Body of pancreas (tissue), 4 donors: ENCODE measurements around the gene FAM240A. TPM values are rescaled to one million over a fixed set of nuclear protein-coding genes. Genes with fewer than 3 reads are reported as not detected.

Source experiments
- ATAC-seq: fragments of 150-250 bp; one replicate; pipeline ENCODE4 v1.9.1; 2016
- DNase-seq, 4 donors: peaks; one replicate each; pipeline ENCODE4 v3.0.0-alpha.2; 2019
- H3K27ac ChIP-seq, 4 donors: fragments of 200-600 bp; sonication (generic); 1 replicate in 3 of 4; 2 replicates in 1 of 4; pipeline versions ENCODE4 v1.5.1 to v1.6.1; 2016 to 2019; ENCODE audit warnings: mild to moderate bottlenecking in 1 of 4, mixed read lengths in 1 of 4, moderate library complexity in 1 of 4
- H3K27me3 ChIP-seq, 2 donors: fragments of 200-600 bp; sonication (generic); one replicate each; pipeline ENCODE4 v1.6.0; 2016; ENCODE audit warnings: mild to moderate bottlenecking in 1 of 2
- H3K36me3 ChIP-seq, 2 donors: fragments of 200-600 bp; sonication (generic); replicated peaks in 1 of 2; 2 replicates each; pipeline ENCODE4 v1.5.1; 2016; ENCODE audit warnings: low read depth in 2 of 2; ENCODE audit not compliant: insufficient read depth in 1 of 2
- H3K4me1 ChIP-seq: fragments of 200-600 bp; sonication (generic); one replicate; pipeline ENCODE4 v1.6.0; 2016
- H3K4me3 ChIP-seq, 2 donors: fragments of 200-600 bp; sonication (generic); 1 replicate in 1 of 2; 2 replicates in 1 of 2; pipeline ENCODE4 v1.5.1; 2016 to 2019
- H3K9me3 ChIP-seq, 3 donors: fragments of 200-600 bp; sonication (generic); 1 replicate in 2 of 3; 2 replicates in 1 of 3; pipeline ENCODE4 v1.5.1; 2016
- POLR2A ChIP-seq, 3 donors: fragments of 450-650 bp; IDR thresholded peaks; one replicate each; pipeline ENCODE4 v1.6.1; 2016; ENCODE audit warnings: antibody characterized with exemption in 3 of 3, mild to moderate bottlenecking in 2 of 3
- whole genome bisulfite sequencing, 2 donors: methylation state at CpG; one replicate each; pipeline ENCODE4 v1.1.5; 2017; 5-methylcytosine and 5-hydroxymethylcytosine counted together
- intact Hi-C: fragments of 100-400 bp; cut with DNase I; formaldehyde crosslinking; loops from one replicate; pipeline ENCODE4 v1.15.1; 2023
- total RNA-seq, 2 donors: library from RNA; depleted of rRNA; stranded (reverse); fragments of >200 nt; gene quantifications; one replicate each; pipeline ENCODE4 v1.1.0, GENCODE V29; 2016
- TF ChIP-seq, protein P1 (sequence below), 7 experiments: fragments of 450-650 bp in 4 of 7; fragments of 200-600 bp in 3 of 7; sonication (generic) in 3 of 7; IDR thresholded peaks; one replicate each; pipeline ENCODE4 v1.5.1; 2016 to 2019; ENCODE audit warnings: antibody characterized with exemption in 7 of 7

FAM240A gene
- total RNA-seq, 2 donors from 2014 or later = not detected

DNA sequence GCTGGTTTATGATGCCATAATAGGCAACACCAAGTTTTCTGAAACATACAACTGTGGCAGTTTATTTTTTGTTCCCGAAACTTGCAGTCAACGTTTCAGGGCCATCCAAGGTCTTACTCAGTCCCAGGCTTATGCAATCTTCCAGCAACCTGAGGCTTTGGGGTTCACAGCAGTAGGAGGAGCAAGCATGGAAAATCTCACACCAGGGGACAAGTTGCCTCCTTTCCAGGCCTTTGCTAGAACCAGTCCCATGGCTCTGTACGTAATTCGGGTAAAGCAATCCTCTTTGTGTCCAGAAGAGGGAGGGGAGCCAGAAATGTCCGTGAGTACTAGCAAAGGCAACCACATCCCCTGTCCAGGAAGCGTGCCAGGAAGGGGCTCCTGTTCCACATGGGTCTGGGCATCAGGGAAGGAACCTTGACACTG lies 4.7 kb upstream of the FAM240A start:
- intact Hi-C loops = no loop called here
- H3K9me3 ChIP-seq = no peaks in the 10 kb centered on the region
- no peak overlapping the region for H3K27ac ChIP-seq
- H3K27me3 ChIP-seq = no peaks in the 10 kb centered on the region
- ATAC-seq (no peak), DNase-seq (no peak)
- H3K36me3 ChIP-seq = no peaks in the 10 kb centered on the region
- no peak overlapping the region for H3K4me3 ChIP-seq
- TF ChIP-seq, protein P1, sequence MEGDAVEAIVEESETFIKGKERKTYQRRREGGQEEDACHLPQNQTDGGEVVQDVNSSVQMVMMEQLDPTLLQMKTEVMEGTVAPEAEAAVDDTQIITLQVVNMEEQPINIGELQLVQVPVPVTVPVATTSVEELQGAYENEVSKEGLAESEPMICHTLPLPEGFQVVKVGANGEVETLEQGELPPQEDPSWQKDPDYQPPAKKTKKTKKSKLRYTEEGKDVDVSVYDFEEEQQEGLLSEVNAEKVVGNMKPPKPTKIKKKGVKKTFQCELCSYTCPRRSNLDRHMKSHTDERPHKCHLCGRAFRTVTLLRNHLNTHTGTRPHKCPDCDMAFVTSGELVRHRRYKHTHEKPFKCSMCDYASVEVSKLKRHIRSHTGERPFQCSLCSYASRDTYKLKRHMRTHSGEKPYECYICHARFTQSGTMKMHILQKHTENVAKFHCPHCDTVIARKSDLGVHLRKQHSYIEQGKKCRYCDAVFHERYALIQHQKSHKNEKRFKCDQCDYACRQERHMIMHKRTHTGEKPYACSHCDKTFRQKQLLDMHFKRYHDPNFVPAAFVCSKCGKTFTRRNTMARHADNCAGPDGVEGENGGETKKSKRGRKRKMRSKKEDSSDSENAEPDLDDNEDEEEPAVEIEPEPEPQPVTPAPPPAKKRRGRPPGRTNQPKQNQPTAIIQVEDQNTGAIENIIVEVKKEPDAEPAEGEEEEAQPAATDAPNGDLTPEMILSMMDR (IDR thresholded peaks at IDR 0.05) = no peak
- TF ChIP-seq POLR2A (IDR thresholded peaks at IDR 0.05) = no peak
- peaks cover 5% of the 10 kb centered on the region for H3K4me1 ChIP-seq
- 71 to 73% methylated on average over 6 of the region's 6 CpGs for WGBS, 2 donors

DNA sequence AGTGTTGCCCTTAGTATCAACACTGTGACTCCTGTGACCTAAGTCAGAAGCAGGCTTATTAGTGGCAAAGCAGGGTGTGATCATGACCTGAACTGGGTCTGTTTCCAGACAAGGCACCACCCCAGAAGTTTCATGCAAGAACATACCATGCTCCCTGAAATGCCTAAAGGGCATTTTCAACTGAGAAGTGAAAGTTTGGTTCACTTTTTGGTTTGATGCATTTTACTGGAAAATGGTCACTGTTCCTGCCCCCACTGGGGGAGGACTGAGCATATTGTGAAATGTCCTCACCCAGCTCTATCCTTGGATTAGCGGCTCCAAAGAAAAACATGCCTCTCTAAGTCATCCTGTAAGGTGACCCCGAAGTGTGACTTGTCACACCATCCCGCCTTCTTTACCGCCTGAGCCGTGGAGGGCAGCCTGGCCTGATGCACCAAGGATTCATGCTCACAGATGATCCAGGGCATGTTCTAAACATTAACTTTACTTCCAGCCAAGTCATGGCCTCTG lies 3.1 kb upstream of the FAM240A start:
- Histone ChIP-seq H3K27me3 (no peaks in the 10 kb centered on the region), H3K4me1 (peaks cover 5% of the 10 kb centered on the region), H3K9me3 (no peaks in the 10 kb centered on the region), H3K4me3 (no peak overlapping the region), H3K36me3 (no peaks in the 10 kb centered on the region), H3K27ac (no peak overlapping the region)
- DNase-seq (no peak), ATAC-seq (no peak)
- intact Hi-C loops = no loop called here
- WGBS, 2 donors = 78 to 81% methylated on average over 5 of the region's 5 CpGs
- TF ChIP-seq, protein P1 (IDR thresholded peaks at IDR 0.05) = no peak

DNA sequence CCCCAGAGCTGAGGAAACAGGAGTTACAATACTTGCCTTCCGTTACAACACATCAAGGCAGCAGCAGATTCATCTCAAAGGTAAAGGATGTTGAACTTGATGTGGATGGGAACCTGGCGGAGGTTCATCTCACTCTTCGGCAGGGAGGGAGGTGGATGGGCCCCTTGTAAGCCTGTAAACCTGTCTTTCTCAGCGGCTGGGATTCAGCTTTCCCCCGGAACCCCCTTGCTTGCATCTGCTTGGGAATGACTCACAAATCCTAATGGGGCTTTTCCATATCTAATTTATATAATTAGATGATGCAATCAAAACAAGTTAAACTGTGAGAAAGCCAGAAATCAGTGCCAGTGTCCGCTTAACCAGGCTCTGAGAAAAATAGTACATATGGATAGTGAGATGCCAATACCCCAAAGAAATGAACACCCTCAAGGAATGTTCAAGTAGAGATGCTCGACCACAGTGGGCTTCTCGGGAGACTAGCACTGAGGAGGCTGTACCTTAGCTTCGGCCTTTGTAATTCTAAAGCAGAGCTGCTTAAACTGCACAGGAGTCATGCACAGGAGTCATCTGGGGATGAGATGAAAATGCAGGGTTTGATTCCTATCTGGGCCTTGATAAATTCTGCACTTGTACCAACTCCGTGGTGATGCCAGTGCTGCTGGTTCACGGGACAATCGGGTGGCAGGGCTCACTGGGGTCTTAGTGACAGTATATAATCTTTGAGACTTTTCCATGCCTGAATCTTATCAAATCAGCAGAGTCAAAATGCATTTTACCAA lies 2.2 kb upstream of the FAM240A start:
- intact Hi-C loops = no loop called here
- 82 to 87% methylated on average over 12 of the region's 12 CpGs for WGBS, 2 donors
- no peak for TF ChIP-seq POLR2A (IDR thresholded peaks at IDR 0.05)
- TF ChIP-seq, protein P1 (IDR thresholded peaks at IDR 0.05) = no peak

DNA sequence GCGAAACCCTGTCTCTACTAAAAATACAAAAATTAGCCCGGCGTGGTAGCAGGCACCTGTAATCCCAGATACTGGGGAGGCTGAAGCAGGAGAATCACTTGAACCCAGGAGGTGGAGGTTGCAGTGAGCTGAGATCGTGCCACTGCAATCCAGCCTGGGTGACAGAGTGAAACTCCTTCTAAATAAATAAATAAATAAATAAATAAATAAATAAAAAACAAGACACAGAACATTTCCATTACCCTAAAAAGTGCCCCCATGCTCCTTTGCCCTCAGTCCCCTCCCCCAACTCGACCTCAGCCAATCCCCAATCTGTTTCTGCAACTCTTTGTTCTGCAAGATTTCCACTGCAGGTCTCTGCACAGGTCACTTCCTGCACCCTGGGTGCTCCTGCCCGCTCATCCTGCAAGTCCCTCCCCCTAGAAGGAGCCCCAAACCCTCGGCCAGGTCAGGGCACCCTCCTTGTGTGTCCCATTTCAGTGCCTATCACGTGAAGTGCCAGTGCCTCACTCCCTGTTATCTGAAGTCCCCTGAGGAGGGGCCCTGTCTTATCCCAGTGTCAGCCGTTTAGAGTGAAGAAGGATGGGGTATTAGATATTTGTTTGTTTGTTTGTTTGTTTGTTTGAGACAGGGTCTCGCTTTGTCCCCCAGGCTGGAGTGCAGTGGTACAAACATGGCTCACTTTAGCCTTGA lies 1.1 kb downstream of the FAM240A start:
- no peaks in the 10 kb centered on the region for H3K36me3 ChIP-seq
- no peak overlapping the region for H3K4me3 ChIP-seq
- no peak for DNase-seq
- intact Hi-C loops = no loop called here
- WGBS, 2 donors = 84 to 86% methylated on average over 10 of the region's 10 CpGs
- no peaks in the 10 kb centered on the region for H3K27me3 ChIP-seq
- H3K4me1 ChIP-seq = peaks cover 5% of the 10 kb centered on the region
- H3K27ac ChIP-seq = no peak overlapping the region
- ATAC-seq = no peak
- TF ChIP-seq POLR2A (IDR thresholded peaks at IDR 0.05) = no peak
- TF ChIP-seq, protein P1 (IDR thresholded peaks at IDR 0.05) = no peak
- no peaks in the 10 kb centered on the region for H3K9me3 ChIP-seq

More for the DNA sequence above, 2.2 kb upstream of the FAM240A start:
- Histone ChIP-seq H3K27me3 (no peaks in the 10 kb centered on the region), H3K9me3 (no peaks in the 10 kb centered on the region), H3K36me3 (no peaks in the 10 kb centered on the region), H3K4me1 (peaks cover 5% of the 10 kb centered on the region), H3K27ac (no peak overlapping the region), H3K4me3 (no peak overlapping the region)
- no peak for ATAC-seq
- DNase-seq = no peak
